ENCODE results near the gene SCARB2. TPM values are rescaled to one million over a fixed set of nuclear protein-coding genes. Genes with fewer than 3 reads are reported as not detected.
A peak's percentile ranks its signal among the peaks of the same experiment; 100 is the strongest.

SCARB2 gene
- total and polyA plus RNA-seq, 2 of the 4 experiments (the other 2 are of a cell fraction): 69.2 to 102 TPM

- Histone ChIP-seq H3K36me3 (ENCODE audit: control insufficient read depth, insufficient read depth, low read length) (no peaks in the 10 kb centered on the region), H4K5ac (ENCODE audit: low read depth, low read length) (no peak overlapping the region)
- CTCF ChIA-PET: no interaction called here
These were observed 2.9 kb upstream of the SCARB2 start for GRCh38 chr4:76216524-76216923.

More at GRCh38 chr4:76216524-76216923, 2.9 kb upstream of the SCARB2 start:
- in situ Hi-C loops (cut with MboI; ENCODE audit: low sequenced_read_pairs): no loop called here
- no peak for TF ChIP-seq CEBPB (IDR thresholded peaks at IDR 0.05; ENCODE audit: low read depth, low read length)
- TF ChIP-seq NFE2L2 (IDR thresholded peaks at IDR 0.05; ENCODE audit: low read depth, low read length): no peak
- TF ChIP-seq BHLHE40 (IDR thresholded peaks at IDR 0.05; ENCODE audit: low read depth, low read length): no peak
- no peak for TF ChIP-seq ELK1 (IDR thresholded peaks at IDR 0.05; ENCODE audit: borderline replicate concordance, low read depth, low read length)
- TF ChIP-seq RFX5 (IDR thresholded peaks at IDR 0.05; ENCODE audit: low read depth, low read length): no peak
- TF ChIP-seq RAD21 (IDR thresholded peaks at IDR 0.05; ENCODE audit: low read length): no peak
- TF ChIP-seq USF2 (IDR thresholded peaks at IDR 0.05; ENCODE audit: low read depth, low read length): no peak
- TF ChIP-seq FOS (IDR thresholded peaks at IDR 0.05; ENCODE audit: low read depth, low read length): no peak
- no peak for TF ChIP-seq CTCF (conservative IDR thresholded peaks at IDR 0.05; ENCODE audit: low read depth, low read length)
- no peak for TF ChIP-seq MXI1 (IDR thresholded peaks at IDR 0.05; ENCODE audit: borderline replicate concordance, low read depth, low read length)
- TF ChIP-seq MAFK (IDR thresholded peaks at IDR 0.05; ENCODE audit: low read depth, low read length): no peak
- no peak for TF ChIP-seq SMC3 (IDR thresholded peaks at IDR 0.05; ENCODE audit: low read depth, low read length)
- TF ChIP-seq MAZ (IDR thresholded peaks at IDR 0.05; ENCODE audit: borderline replicate concordance, low read depth, low read length): no peak
- no peak for TF ChIP-seq CHD1 (IDR thresholded peaks at IDR 0.05; ENCODE audit: low read depth, low read length)
- no peak for TF ChIP-seq POLR2A (IDR thresholded peaks at IDR 0.05; ENCODE audit: low read depth, low read length)
- H3K18ac ChIP-seq (ENCODE audit: low read depth, low read length): no peak overlapping the region
- H3K27ac ChIP-seq (ENCODE audit: insufficient read depth, low read length): no peak overlapping the region
- no peak overlapping the region for H2AFZ ChIP-seq (replicated peaks; ENCODE audit: low read length, poor library complexity)
- no peak overlapping the region for H4K91ac ChIP-seq (ENCODE audit: insufficient read depth, low read depth, low read length)
- dilution Hi-C loops (cut with HindIII; ENCODE audit: low sequenced_read_pairs, unreplicated experiment): no loop called here
- BruUV-seq (replicated peaks): no TSS peak
- no peak for ATAC-seq (ENCODE audit: low read depth)
- H3K79me1 ChIP-seq (ENCODE audit: low read depth in 1 of 2, low read length in 2 of 2): peaks cover 4 to 26% of the 10 kb centered on the region in 2 experiments
- H3K4me2 ChIP-seq (ENCODE audit: low read depth, low read length): no peak overlapping the region
- 0 out of 3 replicates have a peak overlapping the region, but pooled peaks have one; percentile 10 for H2BK15ac ChIP-seq (ENCODE audit: low read depth, low read length)
- intact Hi-C loops (cut with micrococcal nuclease): no loop called here
- no peak overlapping the region for H2BK5ac ChIP-seq (ENCODE audit: low read depth, low read length, poor library complexity, severe bottlenecking)
- no peak overlapping the region for H2AK9ac ChIP-seq (replicated peaks; ENCODE audit: low read depth, low read length, poor library complexity)
- H3K4ac ChIP-seq (ENCODE audit: low read depth, low read length): no peak overlapping the region
- no peak overlapping the region for H3K9ac ChIP-seq (ENCODE audit: low read depth, low read length)
- no peak overlapping the region for H3K23ac ChIP-seq (ENCODE audit: low read depth, low read length)
- peaks cover 10% of the 10 kb centered on the region for H3K4me1 ChIP-seq (ENCODE audit: control insufficient read depth, insufficient read depth, low read length)
- H2BK20ac ChIP-seq (ENCODE audit: low read depth, low read length): no peak overlapping the region
- H3K27me3 ChIP-seq (ENCODE audit: control insufficient read depth, insufficient read depth, low read length): no peaks in the 10 kb centered on the region
- H2BK120ac ChIP-seq (ENCODE audit: low read depth, low read length): no peak overlapping the region
- POLR2A ChIA-PET (ENCODE audit: unreplicated experiment): no interaction called here
- peaks cover 10% of the 10 kb centered on the region for H3K9me1 ChIP-seq (ENCODE audit: insufficient read depth, low read length)
- H3K14ac ChIP-seq (replicated peaks; ENCODE audit: low read depth, low read length): 0 out of 2 replicates have a peak overlapping the region, but pooled peaks have one; percentile 2
- WGBS, 2 experiments (ENCODE audit: extremely low coverage in 2 of 2, insufficient read length in 1 of 2): no CpG with 5 or more reads among the region's 2 CpGs
- no peaks in the 10 kb centered on the region for H3K9me3 ChIP-seq (ENCODE audit: control insufficient read depth, insufficient read depth, low read length)
- H4K8ac ChIP-seq (ENCODE audit: low read depth in 2 of 2, low read length in 2 of 2): no peak overlapping the region
- no peak overlapping the region for H2AK5ac ChIP-seq (ENCODE audit: low read depth, low read length)
- no peak overlapping the region for H3K56ac ChIP-seq (ENCODE audit: extremely low read depth, insufficient read depth, low read length)
- peaks cover 9% of the 10 kb centered on the region; the same call in 1 of the 2 replicates for H4K20me1 ChIP-seq (ENCODE audit: insufficient read depth, low read length)
- DNase-seq: no peak
- no peak overlapping the region for H3K4me3 ChIP-seq (ENCODE audit: insufficient read depth, low read depth, low read length)
